K562 (cell line): ENCODE measurements around the gene CELF6. TPM values are rescaled to one million over a fixed set of nuclear protein-coding genes. Genes with fewer than 3 reads are reported as not detected.

Experiments used
- CBFA2T2 ChIP-seq: fragments of 450-650 bp; conservative IDR thresholded peaks from 2 replicates; pipeline ENCODE4 v1.6.1; 2017; ENCODE audit warnings: mild to moderate bottlenecking
- CEBPZ ChIP-seq: fragments of 150-350 bp; IDR thresholded peaks from 2 replicates; pipeline ENCODE4 v1.6.1; 2014; ENCODE audit warnings: low read depth, mild to moderate bottlenecking, low read length, borderline replicate concordance
- EGR1 ChIP-seq: fragments of 450-650 bp; conservative IDR thresholded peaks from 2 replicates; pipeline ENCODE4 v1.6.1; 2017; ENCODE audit warnings: mild to moderate bottlenecking
- HIVEP1 ChIP-seq: fragments of 250-450 bp; sonication (Bioruptor Pico); IDR thresholded peaks from 2 replicates; pipeline ENCODE4 v1.4.0; 2020; ENCODE audit warnings: mild to moderate bottlenecking
- KAT8 ChIP-seq: fragments of 450-650 bp; IDR thresholded peaks from 2 replicates; pipeline ENCODE4 v1.6.1; 2016; ENCODE audit warnings: low read depth, mild to moderate bottlenecking
- MECOM ChIP-seq: fragments of 250-450 bp; sonication (Bioruptor Pico); IDR thresholded peaks from 2 replicates; pipeline ENCODE4 v1.8.0; 2022; ENCODE audit warnings: inconsistent platforms
- NCOA4 ChIP-seq: fragments of 450-650 bp; IDR thresholded peaks from 2 replicates; pipeline ENCODE4 v1.6.1; 2018; ENCODE audit warnings: mild to moderate bottlenecking; ENCODE audit not compliant: partially characterized antibody
- NRF1 ChIP-seq, 2 experiments: fragments of 450-650 bp; IDR thresholded peaks in 1 of 2; conservative IDR thresholded peaks in 1 of 2; 2 replicates each; pipeline ENCODE4 v1.6.1; 2014; ENCODE audit warnings: mild to moderate bottlenecking in 2 of 2
- NUFIP1 ChIP-seq: fragments of 450-650 bp; IDR thresholded peaks from 2 replicates; pipeline ENCODE4 v1.6.1; 2018; ENCODE audit not compliant: partially characterized antibody
- PHTF2 ChIP-seq: fragments of 250-450 bp; sonication (Bioruptor Pico); IDR thresholded peaks from 2 replicates; pipeline ENCODE4 v1.5.0; 2021; ENCODE audit warnings: mild to moderate bottlenecking
- POLR2B ChIP-seq: fragments of 450-650 bp; IDR thresholded peaks from 2 replicates; pipeline ENCODE4 v1.6.1; 2018; ENCODE audit warnings: low read depth; ENCODE audit not compliant: partially characterized antibody
- POLR3G ChIP-seq: IDR thresholded peaks from 2 replicates; pipeline ENCODE4 v1.6.1; 2011; ENCODE audit not compliant: insufficient read length, insufficient replicate concordance; ENCODE audit errors: extremely low read depth
- RBFOX2 ChIP-seq: fragments of 200-400 bp; formaldehyde crosslinking; IDR thresholded peaks from 2 replicates; pipeline ENCODE4 v1.6.1; 2017; ENCODE audit warnings: low read depth, mild to moderate bottlenecking, low read length, moderate library complexity
- RFX5 ChIP-seq: IDR thresholded peaks from 2 replicates; pipeline ENCODE4 v1.6.1; 2011; ENCODE audit warnings: low read depth, mild to moderate bottlenecking, improper control_type of control experiment, low read length
- RHOXF2B ChIP-seq: fragments of 250-450 bp; sonication (Bioruptor Pico); conservative IDR thresholded peaks from 2 replicates; pipeline ENCODE4 v1.5.1; 2021
- SMAD2 ChIP-seq: fragments of 150-350 bp; IDR thresholded peaks from 2 replicates; pipeline ENCODE4 v1.6.1; 2014; ENCODE audit warnings: low read depth, mild to moderate bottlenecking, low read length
- XRCC4 ChIP-seq: IDR thresholded peaks from one replicate; pipeline ENCODE4 v1.6.1; 2011; ENCODE audit not compliant: insufficient read depth, insufficient read length; ENCODE audit errors: extremely low read depth
- ZNF134 ChIP-seq: fragments of 250-450 bp; sonication (Bioruptor Pico); conservative IDR thresholded peaks from 2 replicates; pipeline ENCODE4 v1.4.0; 2020
- ZNF354B ChIP-seq: fragments of 250-450 bp; sonication (Bioruptor Pico); IDR thresholded peaks from 2 replicates; pipeline ENCODE4 v1.4.0; 2020
- ZNF740 ChIP-seq, 3 experiments: fragments of 200-800 bp in 1 of 3; sonication (Bioruptor generic) in 1 of 3; sonication (generic) in 1 of 3; formaldehyde crosslinking in 1 of 3; IDR thresholded peaks; 2 replicates each; pipeline versions ENCODE4 v1.6.1 to v1.8.0; 2016 to 2022; ENCODE audit warnings: mild to moderate bottlenecking in 2 of 3, missing compliant biosample characterization in 2 of 3, missing genetic modification characterization in 2 of 3, missing genetic modification reagents in 1 of 3
- polyA plus RNA-seq, 8 experiments: library from polyadenylated mRNA; depleted of rRNA in 4 of 8; stranded (reverse) in 5 of 8; unstranded in 3 of 8; fragments of >200 nt; fragmentation: Nextera tagmentation in 2 of 8; fragmentation: Illumina TruSeq in 1 of 8; extraction: Ambion mirVana in 2 of 8; extraction: Trizol in 1 of 8; gene quantifications; 2 replicates each; pipeline versions ENCODE4 v1.2.1 to v1.2.3, GENCODE V29; 2011 to 2014; ENCODE audit warnings: inconsistent platforms in 1 of 8, missing spikeins in 1 of 8
- total RNA-seq, 7 experiments: library from RNA; depleted of rRNA in 6 of 7; stranded (reverse); fragments of >200 nt in 6 of 7; fragmentation: Illumina TruSeq in 2 of 7; extraction: Trizol in 2 of 7; gene quantifications; 2 replicates each; pipeline versions ENCODE4 v1.2.1 to v1.2.3, GENCODE V29; 2011 to 2021; ENCODE audit warnings: low replicate concordance in 1 of 7
- TF ChIP-seq, protein P1 (sequence below): fragments of 450-650 bp; formaldehyde crosslinking; IDR thresholded peaks from 2 replicates; pipeline ENCODE4 v1.4.0; 2020; ENCODE audit warnings: mild to moderate bottlenecking, mixed read lengths
- TF ChIP-seq, protein P2 (sequence below): sonication (generic); formaldehyde crosslinking; IDR thresholded peaks from 2 replicates; pipeline ENCODE4 v1.8.1; 2022; ENCODE audit warnings: missing genetic modification reagents

CELF6 gene
- total and polyA plus RNA-seq, 9 of the 15 experiments (the other 6 are each of a cell fraction or from before 2014, with no cell fraction given), result 0.01 to 0.11 TPM; not detected in 7

- TF ChIP-seq, protein P1, sequence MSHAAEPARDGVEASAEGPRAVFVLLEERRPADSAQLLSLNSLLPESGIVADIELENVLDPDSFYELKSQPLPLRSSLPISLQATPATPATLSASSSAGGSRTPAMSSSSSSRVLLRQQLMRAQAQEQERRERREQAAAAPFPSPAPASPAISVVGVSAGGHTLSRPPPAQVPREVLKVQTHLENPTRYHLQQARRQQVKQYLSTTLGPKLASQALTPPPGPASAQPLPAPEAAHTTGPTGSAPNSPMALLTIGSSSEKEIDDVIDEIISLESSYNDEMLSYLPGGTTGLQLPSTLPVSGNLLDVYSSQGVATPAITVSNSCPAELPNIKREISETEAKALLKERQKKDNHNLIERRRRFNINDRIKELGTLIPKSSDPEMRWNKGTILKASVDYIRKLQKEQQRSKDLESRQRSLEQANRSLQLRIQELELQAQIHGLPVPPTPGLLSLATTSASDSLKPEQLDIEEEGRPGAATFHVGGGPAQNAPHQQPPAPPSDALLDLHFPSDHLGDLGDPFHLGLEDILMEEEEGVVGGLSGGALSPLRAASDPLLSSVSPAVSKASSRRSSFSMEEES (CRISPR knock-in tag), result no peak
- no peak for TF ChIP-seq RFX5
- TF ChIP-seq SMAD2, result no peak
- no peak for TF ChIP-seq HIVEP1 (CRISPR knock-in tag)
- TF ChIP-seq RBFOX2, result no peak
- TF ChIP-seq RHOXF2B (CRISPR knock-in tag), result no peak
- TF ChIP-seq PHTF2, result no peak
- no peak for TF ChIP-seq ZNF740 (CRISPR knock-in tag; IDR thresholded peaks at IDR 0.05)
- no peak for TF ChIP-seq ZNF740 (tag; IDR thresholded peaks at IDR 0.05)
- no peak for TF ChIP-seq EGR1
- TF ChIP-seq KAT8, result no peak
- TF ChIP-seq CBFA2T2, result no peak
- TF ChIP-seq NCOA4, result no peak
- no peak for TF ChIP-seq MECOM
- TF ChIP-seq ZNF134 (CRISPR knock-in tag), result no peak
- TF ChIP-seq ZNF354B (CRISPR knock-in tag), result no peak
- TF ChIP-seq, protein P2, sequence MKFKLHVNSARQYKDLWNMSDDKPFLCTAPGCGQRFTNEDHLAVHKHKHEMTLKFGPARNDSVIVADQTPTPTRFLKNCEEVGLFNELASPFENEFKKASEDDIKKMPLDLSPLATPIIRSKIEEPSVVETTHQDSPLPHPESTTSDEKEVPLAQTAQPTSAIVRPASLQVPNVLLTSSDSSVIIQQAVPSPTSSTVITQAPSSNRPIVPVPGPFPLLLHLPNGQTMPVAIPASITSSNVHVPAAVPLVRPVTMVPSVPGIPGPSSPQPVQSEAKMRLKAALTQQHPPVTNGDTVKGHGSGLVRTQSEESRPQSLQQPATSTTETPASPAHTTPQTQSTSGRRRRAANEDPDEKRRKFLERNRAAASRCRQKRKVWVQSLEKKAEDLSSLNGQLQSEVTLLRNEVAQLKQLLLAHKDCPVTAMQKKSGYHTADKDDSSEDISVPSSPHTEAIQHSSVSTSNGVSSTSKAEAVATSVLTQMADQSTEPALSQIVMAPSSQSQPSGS (CRISPR knock-in tag), result no peak
- TF ChIP-seq POLR3G, result no peak
- no peak for TF ChIP-seq CEBPZ
- TF ChIP-seq NUFIP1, result no peak
- no peak for TF ChIP-seq XRCC4
- peak; percentile 81 for TF ChIP-seq POLR2B
- TF ChIP-seq NRF1 (conservative IDR thresholded peaks at IDR 0.05 in 1 of 2, IDR thresholded peaks at IDR 0.05 in 1 of 2), result peak in 1 of 2 experiments; percentile 37; a peak in 1 of 4 replicates
Measured at GRCh38 chr15:72237029-72237852, 82.7 kb downstream of the CELF6 start (continued).
